Skeletal muscle satellite cell (primary cell): ENCODE measurements around the gene BCL2.

Experiments used
- H3K27me3 ChIP-seq: 2 replicates; pipeline ENCODE4 v1.7.0; 2013; ENCODE audit warnings: low read length; ENCODE audit not compliant: control insufficient read depth, insufficient read depth
- H3K36me3 ChIP-seq: 2 replicates; pipeline ENCODE4 v1.7.0; 2013; ENCODE audit warnings: mild to moderate bottlenecking, control low read depth, low read length; ENCODE audit not compliant: insufficient read depth
- H3K4me1 ChIP-seq: 2 replicates; pipeline ENCODE4 v1.7.0; 2013; ENCODE audit warnings: low read length; ENCODE audit not compliant: control insufficient read depth, insufficient read depth
- H3K4me2 ChIP-seq: 2 replicates; pipeline ENCODE4 v1.7.0; 2013; ENCODE audit warnings: mild to moderate bottlenecking, low read length
- H3K4me3 ChIP-seq: 2 replicates; pipeline ENCODE4 v1.7.0; 2013; ENCODE audit warnings: low read length
- H3K9ac ChIP-seq: 2 replicates; pipeline ENCODE4 v1.7.0; 2013; ENCODE audit warnings: mild to moderate bottlenecking, low read depth, low read length, moderate library complexity
- H3K9me3 ChIP-seq: replicated peaks from 2 replicates; pipeline ENCODE4 v1.7.0; 2013; ENCODE audit warnings: mild to moderate bottlenecking, control low read depth, low read length

Gene BCL2

DNA sequence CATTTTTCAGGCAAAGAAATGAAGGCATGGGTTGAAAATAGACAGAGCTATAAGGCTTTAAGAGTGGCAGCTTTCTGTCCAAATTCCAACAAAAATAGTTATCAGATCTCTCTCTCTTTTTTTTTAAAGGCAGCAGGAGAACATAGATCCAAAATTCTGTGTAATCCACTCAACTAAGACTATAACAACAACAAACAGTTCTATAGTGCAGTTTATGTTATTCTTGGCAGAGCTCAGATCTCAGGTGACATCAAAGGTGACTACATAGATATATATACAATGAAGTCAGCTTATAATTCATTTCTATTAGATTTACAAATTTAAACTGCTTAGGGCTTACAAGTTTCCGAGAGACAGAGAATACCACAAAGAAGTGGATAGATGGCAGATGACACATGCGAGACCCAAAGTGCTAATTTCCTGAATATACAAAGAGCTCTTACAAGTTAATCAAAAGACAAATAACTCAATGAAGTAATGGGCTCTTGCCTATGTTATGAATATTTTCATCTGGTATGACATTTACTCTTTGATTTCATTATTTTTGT lies 223.2 kb downstream of the BCL2 start:
- no peak overlapping the region for H3K4me3 ChIP-seq
- H3K4me1 ChIP-seq: no peaks in the 10 kb centered on the region
- H3K27me3 ChIP-seq: peaks cover 57% of the 10 kb centered on the region
- no peak overlapping the region for H3K4me2 ChIP-seq
- no peaks in the 10 kb centered on the region for H3K36me3 ChIP-seq
- H3K9me3 ChIP-seq: no peaks in the 10 kb centered on the region
- H3K9ac ChIP-seq: no peak overlapping the region

- peaks cover 50% of the 10 kb centered on the region for H3K27me3 ChIP-seq
- H3K4me1 ChIP-seq: no peaks in the 10 kb centered on the region
- H3K4me3 ChIP-seq: no peak overlapping the region
- H3K36me3 ChIP-seq: no peaks in the 10 kb centered on the region
- H3K4me2 ChIP-seq: no peak overlapping the region
- H3K9me3 ChIP-seq: no peaks in the 10 kb centered on the region
- no peak overlapping the region for H3K9ac ChIP-seq
Observed at GRCh38 chr18:63095768-63096167, 223.8 kb downstream of the BCL2 start.

DNA sequence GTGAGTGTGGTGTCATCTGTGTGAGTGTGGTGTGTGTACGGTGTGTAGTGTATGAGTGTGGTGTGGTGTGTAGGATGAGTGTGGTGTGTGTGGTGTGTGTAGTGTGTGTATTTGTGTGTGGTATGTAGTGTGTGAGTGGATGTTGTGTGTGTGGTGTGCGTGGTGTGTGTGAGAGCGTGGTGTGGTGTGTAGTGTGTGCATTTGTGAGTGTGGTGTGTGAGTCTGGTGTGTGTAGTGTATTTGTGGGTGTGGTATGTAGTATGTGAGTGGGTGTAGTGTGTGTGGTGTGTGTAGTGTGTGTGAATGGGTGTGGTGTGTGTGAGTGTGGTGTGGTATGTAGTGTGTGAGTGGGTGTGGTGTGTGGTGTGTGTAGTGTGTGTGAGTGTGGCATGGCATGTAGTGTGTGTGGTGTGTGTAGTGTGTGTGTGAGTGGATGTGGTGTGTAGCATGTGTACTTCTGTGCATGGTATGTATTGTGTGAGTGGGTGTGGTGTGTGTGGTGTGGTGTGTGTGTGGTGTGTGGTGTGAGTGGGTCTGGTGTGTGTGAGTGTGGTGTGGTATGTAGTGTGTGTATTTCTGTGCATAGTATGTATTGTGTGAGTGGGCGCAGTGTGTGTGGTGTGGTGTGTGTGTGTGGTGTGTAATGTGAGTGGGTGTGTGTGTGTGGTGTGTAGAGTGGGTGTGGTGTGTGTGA lies 227.8 kb downstream of the BCL2 start:
- H3K4me1 ChIP-seq: no peaks in the 10 kb centered on the region
- H3K27me3 ChIP-seq: peaks cover 45% of the 10 kb centered on the region
- no peaks in the 10 kb centered on the region for H3K9me3 ChIP-seq
- no peak overlapping the region for H3K9ac ChIP-seq
- H3K4me3 ChIP-seq: no peak overlapping the region
- no peak overlapping the region for H3K4me2 ChIP-seq
- H3K36me3 ChIP-seq: no peaks in the 10 kb centered on the region

GRCh38 chr18:63090334-63090733 lies 229.2 kb downstream of the BCL2 start:
- no peaks in the 10 kb centered on the region for H3K36me3 ChIP-seq
- H3K27me3 ChIP-seq: peaks cover 30% of the 10 kb centered on the region
- no peaks in the 10 kb centered on the region for H3K4me1 ChIP-seq
- H3K4me2 ChIP-seq: no peak overlapping the region
- H3K9me3 ChIP-seq: no peaks in the 10 kb centered on the region
- no peak overlapping the region for H3K4me3 ChIP-seq
- H3K9ac ChIP-seq: no peak overlapping the region

GRCh38 chr18:63089041-63089440 lies 230.5 kb downstream of the BCL2 start:
- Histone ChIP-seq H3K27me3 (peaks cover 20% of the 10 kb centered on the region), H3K4me2 (no peak overlapping the region), H3K9me3 (no peaks in the 10 kb centered on the region), H3K4me1 (no peaks in the 10 kb centered on the region), H3K9ac (no peak overlapping the region), H3K4me3 (no peak overlapping the region), H3K36me3 (no peaks in the 10 kb centered on the region)

- no peaks in the 10 kb centered on the region for H3K9me3 ChIP-seq
- peaks cover 15% of the 10 kb centered on the region for H3K27me3 ChIP-seq
- no peak overlapping the region for H3K4me2 ChIP-seq
- no peaks in the 10 kb centered on the region for H3K36me3 ChIP-seq
- H3K4me3 ChIP-seq: no peak overlapping the region
- no peak overlapping the region for H3K9ac ChIP-seq
- no peaks in the 10 kb centered on the region for H3K4me1 ChIP-seq
Observed at GRCh38 chr18:63088262-63088661, 231.3 kb downstream of the BCL2 start.

DNA sequence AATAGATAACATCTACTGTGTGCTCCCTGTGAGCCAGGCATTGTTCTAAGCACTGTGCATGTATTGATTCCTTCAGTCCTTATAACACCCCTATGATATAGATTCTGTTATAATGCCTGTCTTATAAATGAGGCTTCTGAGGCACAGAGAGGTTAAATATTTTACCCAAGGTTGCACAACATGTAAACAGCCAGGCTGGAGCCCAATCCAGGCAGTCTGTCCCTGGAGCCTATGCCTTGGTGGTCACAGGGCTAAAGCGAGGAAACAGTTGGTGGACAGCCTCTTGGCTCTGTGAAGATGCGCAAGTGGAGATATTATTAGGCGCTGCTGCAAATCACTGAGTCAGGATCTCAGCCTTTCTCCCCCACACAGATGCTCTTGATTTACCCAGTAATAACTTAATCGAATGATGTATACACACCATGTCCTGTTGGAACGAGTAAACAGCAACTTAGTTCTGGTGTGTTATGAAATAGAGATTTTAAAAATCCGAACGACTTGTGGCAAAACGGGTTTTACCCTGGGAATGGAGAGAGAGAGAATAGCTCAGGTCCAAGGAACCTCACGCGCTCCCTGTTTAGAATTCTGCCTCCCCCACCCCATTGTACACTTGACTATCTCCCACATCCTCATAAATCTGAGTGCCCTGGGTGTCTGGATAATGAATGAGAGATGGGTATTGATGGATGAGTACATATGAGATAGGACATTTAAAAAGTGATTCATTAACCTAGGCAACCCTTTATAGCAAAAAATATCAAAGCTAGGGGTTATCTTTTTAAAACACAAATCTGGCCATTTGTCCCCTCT lies 231.9 kb downstream of the BCL2 start:
- Histone ChIP-seq H3K4me1 (no peaks in the 10 kb centered on the region), H3K4me3 (no peak overlapping the region), H3K4me2 (no peak overlapping the region), H3K27me3 (peaks cover 15% of the 10 kb centered on the region), H3K9ac (no peak overlapping the region), H3K36me3 (no peaks in the 10 kb centered on the region), H3K9me3 (no peaks in the 10 kb centered on the region)

DNA sequence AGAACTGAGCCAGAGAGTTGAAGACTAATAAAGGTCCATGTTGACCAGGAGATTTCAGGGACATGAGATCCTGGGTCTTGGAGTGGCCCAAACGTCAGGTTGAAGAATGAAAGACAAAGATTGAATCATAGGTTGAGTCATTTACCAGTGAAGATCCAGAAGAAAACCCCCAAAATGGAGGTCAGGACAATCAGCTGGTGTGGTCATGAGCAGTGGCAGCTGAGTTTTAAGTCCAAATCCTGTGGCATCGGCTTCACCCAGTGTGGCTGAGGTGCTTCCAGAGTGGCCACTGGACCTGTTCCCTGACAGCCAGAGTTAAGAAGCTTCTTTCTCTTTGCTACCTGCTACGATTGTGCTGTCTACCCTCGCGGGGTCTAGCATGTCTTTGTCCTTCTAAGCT lies 234.0 kb downstream of the BCL2 start:
- no peaks in the 10 kb centered on the region for H3K36me3 ChIP-seq
- no peaks in the 10 kb centered on the region for H3K9me3 ChIP-seq
- H3K4me1 ChIP-seq: no peaks in the 10 kb centered on the region
- H3K4me2 ChIP-seq: no peak overlapping the region
- no peak overlapping the region for H3K9ac ChIP-seq
- peaks cover 15% of the 10 kb centered on the region for H3K27me3 ChIP-seq
- H3K4me3 ChIP-seq: no peak overlapping the region

DNA sequence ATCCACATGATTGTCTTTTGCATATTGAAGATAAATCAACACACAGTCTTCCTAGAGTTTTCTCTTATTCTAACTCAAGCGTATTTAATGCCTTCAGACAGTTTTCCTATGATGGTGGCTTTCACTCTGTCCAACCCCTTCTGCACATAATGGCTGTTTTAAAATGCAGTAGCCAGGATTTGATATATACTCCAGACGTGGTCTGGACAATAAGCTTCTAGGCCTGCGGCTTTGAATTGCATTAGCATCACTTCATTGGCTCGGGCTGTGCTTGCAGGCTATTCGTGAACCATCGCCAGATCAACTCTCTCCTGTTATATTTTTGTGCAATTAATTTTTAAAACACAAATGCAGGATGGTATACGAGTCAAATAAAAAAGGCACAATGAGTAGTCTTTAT lies 235.3 kb downstream of the BCL2 start:
- Histone ChIP-seq H3K36me3 (no peaks in the 10 kb centered on the region), H3K4me3 (no peak overlapping the region), H3K9me3 (no peaks in the 10 kb centered on the region), H3K4me1 (no peaks in the 10 kb centered on the region), H3K9ac (no peak overlapping the region), H3K4me2 (no peak overlapping the region), H3K27me3 (peaks cover 18% of the 10 kb centered on the region)

DNA sequence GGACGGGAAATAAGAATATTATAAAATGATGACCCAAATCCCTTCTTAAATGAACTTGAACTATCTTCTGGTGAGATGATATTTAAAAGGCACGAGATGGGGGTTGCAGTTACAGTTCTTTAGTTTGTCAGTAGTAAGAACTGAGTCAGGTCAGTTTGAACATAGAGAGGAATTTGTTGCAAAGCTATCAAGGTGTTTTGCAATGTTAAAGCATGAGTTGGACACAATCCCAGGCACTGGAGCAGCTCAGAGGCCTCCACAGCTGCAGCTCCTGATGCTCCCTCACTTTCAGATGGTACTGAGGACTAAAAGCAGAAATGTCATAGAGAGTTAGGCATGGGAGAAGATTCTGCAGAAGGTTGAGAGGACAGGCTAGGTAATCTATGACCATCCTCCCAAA lies 236.0 kb downstream of the BCL2 start:
- Histone ChIP-seq H3K4me2 (no peak overlapping the region), H3K4me1 (no peaks in the 10 kb centered on the region), H3K9me3 (no peaks in the 10 kb centered on the region), H3K4me3 (no peak overlapping the region), H3K9ac (no peak overlapping the region), H3K36me3 (no peaks in the 10 kb centered on the region), H3K27me3 (peaks cover 18% of the 10 kb centered on the region)

- H3K4me3 ChIP-seq: no peak overlapping the region
- no peaks in the 10 kb centered on the region for H3K36me3 ChIP-seq
- no peak overlapping the region for H3K9ac ChIP-seq
Observed at GRCh38 chr18:63083020-63083531, 236.5 kb downstream of the BCL2 start.

More at GRCh38 chr18:63083020-63083531, 236.5 kb downstream of the BCL2 start:
- Histone ChIP-seq H3K4me2 (no peak overlapping the region), H3K27me3 (peaks cover 18% of the 10 kb centered on the region), H3K4me1 (no peaks in the 10 kb centered on the region), H3K9me3 (no peaks in the 10 kb centered on the region)
